ENCODE data around the gene SLC25A53. TPM values are rescaled to one million over a fixed set of nuclear protein-coding genes. Genes with fewer than 3 reads are reported as not detected.
"Not testable (repeated sequence)": the region's sequence is repeated elsewhere in the genome, so short reads cannot be mapped to it uniquely, and the experiment has no call there.

SLC25A53 gene
- total RNA-seq, 1 donor from 2014 or later: 10.8 TPM

DNA sequence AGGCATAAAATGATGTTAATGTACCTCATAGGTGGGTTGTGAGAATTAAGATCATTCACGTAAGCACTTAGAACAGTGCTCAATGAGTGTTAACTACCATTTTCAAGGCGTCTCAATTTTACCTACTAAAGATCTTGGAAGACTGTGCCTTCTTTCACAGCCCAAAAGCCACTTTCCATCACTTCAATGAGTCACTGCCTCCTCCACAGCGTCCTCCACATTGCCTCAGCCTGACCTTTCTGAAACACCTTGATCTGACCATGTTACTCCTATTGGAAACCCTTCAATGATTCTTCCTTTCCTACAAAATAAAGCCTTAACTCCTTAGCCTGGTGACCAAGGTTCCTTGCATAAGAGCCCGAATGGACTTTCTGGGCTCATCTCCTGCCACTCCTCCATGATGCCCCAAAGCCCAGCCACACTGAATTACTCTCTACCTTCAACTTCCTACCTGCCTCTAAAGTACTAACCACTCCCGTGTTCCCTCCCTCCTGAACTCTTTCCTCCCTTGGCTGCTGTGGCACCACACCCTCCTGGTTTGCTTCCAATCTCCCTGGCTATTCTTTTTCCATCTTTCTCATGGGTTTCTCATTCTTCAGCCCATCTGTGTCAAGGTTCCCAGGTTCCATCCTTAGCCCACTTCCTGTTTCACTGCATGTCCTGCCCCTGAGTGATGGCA, 22.1 kb downstream of the SLC25A53 start:
- no peak for DNase-seq (ENCODE audit: low spot score)

DNA sequence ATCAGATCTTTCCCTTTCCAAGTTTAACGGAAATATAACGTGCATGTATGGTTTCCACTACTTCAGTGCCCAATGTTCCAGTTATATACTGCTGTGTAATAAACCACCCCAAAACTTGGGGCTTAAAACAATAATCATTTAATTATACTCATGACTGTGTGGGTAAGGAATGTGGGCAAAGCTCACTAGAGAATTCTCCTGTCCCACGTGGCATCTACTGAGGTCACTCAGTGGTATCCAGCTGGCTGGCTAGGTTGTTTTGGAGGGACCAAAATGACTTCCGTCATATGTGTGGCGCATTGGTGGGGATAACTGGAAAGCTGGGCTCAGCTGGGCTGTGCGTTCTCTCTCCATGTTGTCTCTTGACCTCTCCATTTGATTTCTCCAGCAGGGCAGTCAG, 26.0 kb downstream of the SLC25A53 start:
- DNase-seq (ENCODE audit: low spot score): no peak

DNA sequence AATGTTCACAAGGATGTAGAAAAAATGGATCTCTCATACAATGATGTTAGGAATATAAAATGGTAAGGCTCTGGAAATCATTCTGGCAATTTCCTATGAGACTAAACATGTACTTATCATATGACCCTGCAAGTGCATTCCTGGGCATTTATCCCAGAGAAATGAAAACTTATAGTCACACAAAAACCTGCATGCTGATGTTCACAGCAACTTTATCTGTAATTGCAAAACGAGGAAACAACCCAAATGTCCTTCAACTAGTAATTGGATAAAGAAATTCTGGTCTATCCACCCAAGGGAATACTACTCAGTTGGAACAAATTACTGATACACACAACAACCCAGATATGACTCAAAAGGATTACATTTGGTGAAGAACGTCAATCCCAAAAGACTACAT, 30.0 kb downstream of the SLC25A53 start:
- no peak for DNase-seq (ENCODE audit: low spot score)

DNA sequence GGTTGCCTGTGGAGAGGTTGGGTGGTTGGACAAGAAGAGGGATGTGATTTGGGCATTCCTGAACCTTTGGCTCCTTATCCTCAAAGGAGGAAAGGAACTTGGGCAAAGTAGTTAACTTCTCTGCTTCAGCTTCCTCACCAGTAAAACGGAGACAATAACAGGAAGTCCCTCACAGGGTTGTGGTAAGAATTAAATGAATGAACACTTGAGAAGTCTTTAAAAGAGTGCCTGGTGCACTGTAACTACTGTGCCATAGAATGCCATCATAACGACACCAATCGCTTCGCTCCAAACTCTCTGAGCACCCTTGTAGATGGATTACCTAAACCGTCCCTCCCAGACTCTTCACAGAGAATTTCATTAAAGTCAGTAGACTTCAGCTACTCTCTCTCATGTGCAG, 34.0 kb downstream of the SLC25A53 start:
- DNase-seq (ENCODE audit: low spot score): no peak

DNA sequence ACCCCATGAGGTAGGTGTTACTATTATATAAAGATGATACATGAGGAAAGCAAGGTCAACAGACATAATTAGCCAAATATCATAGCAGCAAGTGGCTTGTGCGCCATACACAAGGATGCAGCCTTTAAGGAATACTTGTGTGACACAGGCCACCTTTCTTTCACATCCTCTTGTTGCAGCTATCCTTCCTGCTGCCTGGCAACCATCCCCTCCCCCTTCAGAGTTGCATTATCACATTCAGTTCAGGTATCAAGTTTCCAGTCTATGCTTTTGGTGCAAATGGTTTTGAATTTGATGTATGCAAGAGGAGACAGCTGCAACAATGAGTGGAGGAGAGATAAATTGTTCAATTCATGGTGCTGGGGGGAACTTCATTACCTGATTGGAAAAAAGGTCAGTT, 38.0 kb downstream of the SLC25A53 start:
- no peak for DNase-seq (ENCODE audit: low spot score)

DNA sequence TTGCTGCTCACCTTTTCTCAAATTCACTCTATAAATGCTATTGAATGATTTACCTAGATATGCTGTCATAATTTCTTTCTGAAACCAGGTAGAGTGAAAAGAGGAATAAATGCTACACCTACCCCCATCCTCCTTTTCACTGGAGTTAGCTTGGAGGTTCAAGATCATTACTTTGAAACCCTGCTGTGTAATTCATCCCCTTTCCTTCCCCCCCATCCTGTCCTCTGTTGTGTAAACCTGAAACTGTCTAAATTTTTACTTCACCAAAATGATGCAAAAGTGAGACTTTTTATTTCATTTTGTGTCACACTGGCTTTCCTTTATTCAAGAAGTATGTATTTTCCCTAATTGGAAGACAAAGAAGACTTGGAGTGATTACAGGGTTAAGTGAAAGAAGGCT, 39.0 kb downstream of the SLC25A53 start:
- DNase-seq (ENCODE audit: low spot score): no peak

DNA sequence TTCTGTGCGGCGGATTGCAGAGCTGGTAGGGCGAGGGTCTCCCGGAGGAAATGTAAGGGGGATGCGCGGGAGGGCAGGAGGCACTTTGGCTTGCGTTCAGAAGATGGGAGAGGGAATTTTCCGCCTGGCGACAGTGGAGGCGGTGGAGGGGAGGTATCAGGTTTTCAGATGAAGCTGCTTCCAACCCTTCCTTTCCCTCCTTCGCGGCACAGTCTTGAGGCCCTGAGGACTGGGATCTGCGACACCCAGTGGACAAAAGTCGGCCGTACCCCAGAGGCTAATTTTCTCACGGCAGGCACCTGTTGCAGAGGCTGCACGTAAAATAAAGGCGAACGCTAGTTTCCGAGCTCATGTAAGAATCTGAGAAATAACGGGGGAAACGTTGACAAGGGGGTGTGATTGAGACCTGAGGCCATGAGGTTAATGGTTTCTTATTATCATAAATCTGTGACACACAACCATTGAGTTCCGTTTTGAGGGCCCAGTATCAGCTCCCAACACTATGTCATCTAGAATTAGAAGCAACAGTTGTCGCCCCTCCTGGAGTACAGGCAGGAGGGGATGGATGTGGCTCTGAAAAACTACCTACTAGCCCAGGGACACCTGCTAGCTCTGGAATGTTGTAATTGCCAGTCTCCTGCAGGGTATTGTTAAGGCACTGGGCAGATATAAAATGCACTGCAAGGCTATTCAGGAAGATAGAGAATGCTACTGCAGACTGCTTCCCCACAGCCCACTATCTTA, 43.4 kb downstream of the SLC25A53 start:
- DNase-seq (ENCODE audit: low spot score): no peak

DNA sequence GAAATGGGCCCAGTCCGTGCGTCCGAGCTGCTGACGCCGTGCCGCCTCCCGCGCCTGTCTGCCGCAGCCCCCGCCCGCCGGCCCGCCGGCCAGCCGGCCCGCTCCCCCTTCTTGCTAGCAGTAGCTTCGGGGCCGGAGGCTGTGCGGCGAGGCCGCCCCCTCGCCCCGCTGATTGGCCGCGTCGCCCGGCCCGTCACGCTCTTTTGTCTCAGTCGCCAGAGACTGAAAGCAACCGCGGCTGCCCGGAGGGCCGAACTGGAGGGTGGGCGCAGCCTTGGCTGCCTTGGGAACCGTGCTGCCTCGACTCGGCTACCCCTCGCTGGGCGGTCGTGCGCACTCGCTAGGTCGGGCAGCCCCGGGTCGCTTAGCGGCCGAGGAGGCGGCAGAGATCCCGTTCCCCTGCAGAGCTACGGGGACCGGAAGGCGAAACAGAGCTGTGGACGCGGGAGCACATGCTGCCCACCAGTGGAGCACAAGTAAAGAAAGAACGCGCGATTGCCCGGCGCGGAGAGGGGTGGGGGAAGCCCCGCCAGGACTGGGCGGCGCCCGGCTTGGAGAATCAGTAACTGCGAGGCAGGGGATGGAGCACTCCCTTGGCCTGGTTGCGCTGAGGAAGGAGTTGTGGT, 44.4 kb downstream of the SLC25A53 start, which contains the start of gene ZCCHC18:
ZCCHC18 (plus strand) TSS at position 198 of the 626 bp plus-strand sequence. CDS start 1,589 bp downstream, outside the sequence.
- DNase-seq (ENCODE audit: low spot score): no peak

DNA sequence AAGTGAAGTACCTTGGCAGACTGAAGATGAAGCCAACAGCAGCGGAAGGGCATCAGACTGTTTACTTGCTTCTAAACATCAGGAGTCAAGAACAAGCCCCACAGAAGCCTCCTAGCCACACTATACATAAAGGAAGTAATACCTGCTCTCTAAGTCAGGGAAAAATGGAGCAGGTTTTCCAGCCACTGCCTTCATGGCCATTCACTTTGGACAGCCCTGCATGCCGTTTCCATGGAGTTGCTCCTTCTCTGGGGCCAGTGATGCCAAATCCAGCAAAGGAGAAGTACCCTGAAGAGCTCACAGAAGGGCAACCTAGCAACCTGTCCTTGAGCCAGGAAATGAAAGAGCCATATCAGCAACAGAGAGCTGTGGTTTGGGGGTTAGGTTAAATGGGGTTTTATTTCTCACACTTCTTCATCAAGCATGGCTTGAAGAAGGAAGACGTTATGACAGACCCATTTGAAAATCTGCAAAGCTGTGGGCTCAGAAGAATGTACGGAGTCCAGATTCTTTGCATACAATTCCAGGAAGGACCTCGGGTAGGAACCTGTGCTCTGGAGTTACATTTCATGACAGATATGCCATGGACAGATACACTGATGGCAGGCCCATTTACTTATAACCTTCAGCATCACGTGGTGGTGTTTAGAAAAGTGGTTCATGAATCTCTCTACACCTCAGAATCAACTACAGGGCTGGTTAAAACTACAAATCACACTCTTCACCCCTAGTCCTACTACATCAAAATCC, 46.1 kb downstream of the SLC25A53 start:
- DNase-seq (ENCODE audit: low spot score): not testable (repeated sequence)

DNA sequence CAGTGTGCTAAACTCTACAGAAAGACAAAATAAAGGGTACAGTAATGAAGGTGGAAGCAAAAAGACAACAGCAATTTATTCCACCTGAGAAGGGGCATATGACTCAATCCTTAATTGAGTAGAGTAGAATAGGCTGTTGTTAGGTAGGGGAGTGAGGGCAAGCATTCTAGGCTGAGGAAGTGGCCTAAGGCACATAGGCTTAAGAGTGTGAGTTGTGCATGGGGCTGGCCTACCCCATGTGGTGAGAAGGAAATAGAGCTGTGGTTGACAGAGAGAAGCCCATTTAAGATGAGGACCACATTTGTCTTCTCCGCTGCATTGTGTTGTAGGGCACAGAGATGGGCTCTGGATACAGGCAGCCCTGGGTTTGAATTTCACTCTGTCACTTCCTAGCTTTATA, 47.9 kb downstream of the SLC25A53 start:
- no peak for DNase-seq (ENCODE audit: low spot score)

DNA sequence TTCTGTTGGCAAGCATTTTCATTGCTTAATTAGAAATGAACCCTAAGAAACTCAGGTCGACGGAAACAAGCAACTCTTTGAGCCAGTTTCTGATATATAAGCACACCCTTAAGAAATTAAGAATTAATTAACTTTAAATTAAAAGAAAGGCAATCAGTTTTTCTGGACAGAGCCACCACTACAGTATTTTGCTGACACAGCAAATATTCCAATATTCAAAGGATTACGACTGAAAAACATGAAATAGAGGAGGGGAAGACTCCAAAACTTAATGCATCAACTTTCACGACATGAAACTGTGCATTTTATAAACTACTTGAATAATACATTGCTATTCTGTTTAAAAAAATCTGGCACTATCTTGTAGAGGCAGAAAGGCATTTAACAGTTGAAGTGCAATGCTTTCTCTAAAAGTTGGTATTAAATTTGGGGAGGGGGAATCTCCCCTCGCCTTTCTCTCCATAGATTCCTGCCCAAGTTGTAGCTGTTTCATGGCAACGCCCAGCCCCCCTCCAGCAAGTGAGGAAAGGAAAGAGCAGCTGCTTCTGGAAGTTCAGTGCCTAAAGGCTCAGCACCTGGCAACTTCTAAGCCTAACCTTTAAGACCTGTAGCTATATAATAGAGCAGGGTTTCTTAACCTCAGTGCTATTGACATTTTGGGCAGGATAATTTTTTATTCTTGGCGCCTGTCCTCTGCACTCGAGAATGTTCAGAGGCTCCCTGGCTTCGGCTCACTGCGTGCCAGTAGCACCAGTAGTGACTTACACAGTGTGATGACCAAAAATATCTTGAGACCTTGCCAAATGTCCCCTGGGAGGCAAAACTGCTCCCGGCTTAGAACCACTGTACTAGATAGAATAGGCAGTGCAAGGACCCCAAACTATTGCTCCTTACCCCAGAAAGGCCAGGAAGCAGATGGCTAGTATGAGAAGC, 51.2 kb downstream of the SLC25A53 start:
- no peak for DNase-seq (ENCODE audit: low spot score)

DNA sequence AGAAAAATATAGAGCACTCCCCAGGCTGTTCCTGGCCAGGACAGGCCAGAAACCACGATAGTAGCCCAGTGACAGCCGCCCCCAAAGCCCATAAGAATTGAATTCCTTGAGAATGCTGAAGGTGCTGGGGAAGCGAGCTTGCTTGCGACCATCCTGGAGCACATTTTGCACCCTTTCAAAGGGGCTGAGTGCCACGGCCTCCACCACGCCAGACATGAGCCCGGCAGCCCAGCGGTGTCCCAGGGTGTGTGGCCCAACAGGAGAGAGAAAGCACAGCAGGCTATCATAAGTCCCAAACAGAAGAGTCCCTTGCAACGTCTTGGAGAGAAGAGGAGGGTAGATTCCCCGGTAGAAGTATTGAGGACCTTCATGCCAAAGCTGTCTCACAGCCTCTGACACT, 52.1 kb downstream of the SLC25A53 start:
- no peak for DNase-seq (ENCODE audit: low spot score)

DNA sequence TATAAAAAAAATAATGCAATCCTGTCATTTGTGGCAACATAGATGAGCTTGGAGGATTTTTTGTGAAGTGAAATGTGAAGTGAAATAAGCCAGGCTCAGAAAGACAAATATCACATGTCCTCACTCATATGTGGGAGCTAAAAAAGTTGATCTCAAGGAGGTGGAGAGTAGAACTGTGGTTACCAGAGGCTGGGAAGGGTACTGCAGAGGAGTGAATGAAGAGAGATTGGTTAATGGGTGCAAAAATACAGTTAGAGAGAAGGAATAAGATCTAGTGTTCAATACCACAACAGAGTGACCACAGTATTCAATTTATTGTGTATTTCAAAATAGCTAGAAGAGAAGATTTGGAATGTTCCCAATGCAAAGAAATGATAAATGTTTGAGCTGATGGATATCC, 57.9 kb downstream of the SLC25A53 start:
- DNase-seq (ENCODE audit: low spot score): no peak

DNA sequence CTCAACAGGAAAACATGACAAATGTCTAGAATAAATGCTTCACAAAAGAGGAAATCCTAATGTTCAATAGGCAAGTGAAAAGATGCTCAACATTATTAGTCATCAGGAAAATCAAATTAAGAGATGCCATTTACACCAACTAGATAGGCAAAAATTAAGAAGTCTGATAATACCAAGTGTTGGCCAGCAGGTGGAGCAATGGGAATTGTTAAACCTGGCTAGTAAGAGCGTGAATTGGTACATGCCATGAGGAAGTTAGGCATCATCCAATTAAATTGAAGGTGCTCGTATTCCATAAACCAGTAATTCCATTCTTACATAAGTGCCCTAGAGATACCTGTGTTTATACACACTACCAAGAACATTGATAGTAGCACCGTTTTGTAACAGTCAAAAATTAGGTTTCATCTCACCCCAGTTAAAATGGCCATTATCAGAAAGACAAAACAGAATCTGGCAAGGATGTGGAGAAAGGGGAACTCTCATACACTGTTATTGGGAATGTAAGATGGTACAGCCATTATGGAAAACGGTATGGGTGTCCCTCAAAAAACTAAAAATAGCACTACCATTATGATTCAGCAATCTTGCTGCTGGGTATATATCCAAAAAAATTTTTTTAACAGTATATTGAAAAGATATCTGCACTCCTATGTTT, 58.5 kb downstream of the SLC25A53 start:
- no peak for DNase-seq (ENCODE audit: low spot score)

DNA sequence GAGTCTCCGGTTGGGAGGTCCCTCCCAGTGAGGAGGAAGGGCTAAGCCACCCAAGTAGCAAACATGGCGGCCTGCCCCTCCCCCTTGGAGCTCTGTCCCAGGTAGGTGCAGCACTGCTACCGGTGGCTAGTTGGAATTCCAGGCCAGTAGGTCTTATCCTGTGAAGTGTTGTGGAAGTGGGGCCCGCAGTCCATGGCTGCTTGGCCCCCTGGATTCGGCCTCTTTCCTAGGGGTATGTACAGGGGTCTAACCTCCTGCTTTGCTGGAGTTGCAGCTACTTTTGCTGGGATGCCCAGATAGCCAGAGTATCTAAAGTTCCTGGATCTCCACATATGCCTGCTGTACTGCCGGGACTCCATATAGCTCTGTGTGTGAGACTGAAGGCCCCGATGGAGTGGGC, 70.9 kb downstream of the SLC25A53 start:
- DNase-seq (ENCODE audit: low spot score): peak; percentile 80

DNA sequence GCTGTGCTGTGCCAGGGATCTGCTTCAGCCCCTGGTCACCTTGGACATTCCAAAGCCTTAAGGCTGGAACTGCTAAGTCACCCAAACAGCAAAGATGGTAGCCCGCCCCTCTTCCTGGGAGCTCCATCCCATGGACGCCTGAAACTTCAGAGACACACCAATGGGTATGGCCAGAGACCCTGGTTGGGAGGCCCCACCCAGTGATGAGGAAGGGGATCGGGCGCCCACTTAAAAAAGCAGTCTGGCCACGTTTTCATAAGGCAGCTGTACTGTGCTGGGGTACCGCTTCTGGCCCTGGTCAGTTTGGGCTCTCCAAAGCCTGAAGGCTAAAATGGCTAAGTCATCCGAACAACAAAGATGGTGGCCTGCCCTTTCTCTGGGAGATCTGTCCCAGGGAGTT, 71.3 kb downstream of the SLC25A53 start:
- DNase-seq (ENCODE audit: low spot score): no peak

DNA sequence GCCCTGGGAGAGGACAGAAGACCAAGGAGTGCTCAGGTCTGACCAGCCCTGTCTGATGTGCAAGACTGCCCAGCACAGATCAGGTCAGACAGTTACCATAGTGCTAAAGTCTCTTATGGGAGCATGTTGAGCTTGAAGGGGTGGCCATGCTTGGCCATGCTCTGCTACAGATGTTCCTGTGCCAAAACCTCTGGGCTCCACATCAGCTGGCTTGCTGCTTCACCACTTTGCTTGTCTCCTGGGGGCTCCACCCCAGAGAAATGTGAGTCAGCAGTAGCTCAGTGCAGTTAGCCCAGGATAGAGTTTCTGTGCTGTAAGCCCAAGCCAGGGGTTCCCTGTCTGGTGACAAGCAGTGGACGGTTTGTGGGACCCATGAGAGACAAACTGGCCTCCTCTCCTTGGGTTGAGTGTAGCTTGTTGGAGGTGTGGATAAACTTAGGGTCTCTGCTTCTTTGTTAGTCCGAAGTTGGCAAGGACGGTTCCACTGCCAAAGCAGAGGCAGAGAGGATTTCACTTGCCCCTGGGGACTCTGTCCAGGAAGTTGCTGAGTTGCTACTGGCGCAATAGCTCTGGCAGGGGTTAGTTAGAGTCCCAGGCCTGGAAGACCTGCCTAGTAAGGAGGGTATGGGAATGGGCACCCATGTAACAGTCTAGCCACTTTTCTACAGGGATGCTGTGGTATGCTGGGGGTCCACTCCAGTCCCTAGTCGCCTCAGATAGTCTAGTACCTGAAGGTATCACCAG, 72.1 kb downstream of the SLC25A53 start:
- no peak for DNase-seq (ENCODE audit: low spot score)

DNA sequence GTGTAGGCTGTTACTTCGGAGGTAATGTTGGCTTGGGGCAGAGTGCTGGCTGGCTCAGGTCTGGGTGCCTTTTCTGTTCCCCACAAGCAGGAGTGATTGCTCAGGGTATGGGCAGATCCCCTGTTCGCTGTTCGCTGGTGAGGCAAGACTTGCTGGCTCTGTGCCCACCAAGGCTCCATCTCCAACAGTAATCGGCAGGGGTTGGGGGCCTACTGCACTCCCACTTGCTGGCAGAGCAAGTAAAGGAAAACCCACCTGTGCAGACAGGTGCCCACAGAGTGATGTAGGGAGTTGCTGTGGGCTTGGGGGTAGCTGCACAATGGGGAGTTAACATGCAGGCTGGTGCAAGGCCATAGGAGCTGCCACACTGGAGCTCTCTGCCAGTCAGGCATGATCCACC, 72.7 kb downstream of the SLC25A53 start:
- peak; percentile 72 for DNase-seq (ENCODE audit: low spot score)

DNA sequence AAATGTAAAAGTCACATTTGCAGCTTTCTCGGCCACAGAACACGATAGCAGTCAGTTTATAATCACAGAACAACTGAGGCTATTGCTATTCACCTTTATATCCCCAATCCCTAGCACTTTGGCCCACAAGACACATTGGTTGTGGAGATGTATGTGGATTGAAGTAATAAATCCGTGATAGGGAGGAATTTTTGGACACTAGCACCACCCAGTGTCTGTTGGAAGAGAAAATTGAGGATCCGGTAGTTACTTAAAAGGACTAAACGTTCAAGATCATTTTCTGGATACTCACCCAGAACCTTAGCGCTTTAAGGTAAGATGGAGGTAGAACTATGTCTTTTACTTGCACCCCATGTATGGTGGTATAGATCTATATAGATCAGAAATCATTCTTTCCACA, 79.0 kb downstream of the SLC25A53 start:
- DNase-seq (ENCODE audit: low spot score): not testable (repeated sequence)

All from mesenteric fat pad (tissue), 1 donor.